B cell (primary cell): ENCODE measurements around the gene ZMYND15. TPM values are rescaled to one million over a fixed set of nuclear protein-coding genes. Genes with fewer than 3 reads are reported as not detected.

Source experiments
- ATAC-seq: fragments of 200-7000 bp; cut with Tn5 transposase; one replicate; pipeline ENCODE4 v1.10.0; 2021; ENCODE audit warnings: low read depth, mild to moderate bottlenecking, moderate number of reproducible peaks, moderate library complexity
- CTCF ChIA-PET: fragments of 350-600 bp; sonication (Branson Sonifier 250); formaldehyde crosslinking; loops from one replicate; lab custom pipeline; 2021; ENCODE audit warnings: antibody characterized with exemption, inconsistent platforms; lab: Charles Lee
- POLR2A ChIA-PET: fragments of 350-600 bp; sonication (Branson Sonifier 250); formaldehyde crosslinking; loops from one replicate; lab custom pipeline; 2021; ENCODE audit warnings: antibody characterized with exemption; lab: Charles Lee
- DNase-seq: peaks from one replicate; pipeline ENCODE4 v3.0.0; 2013
- H2AFZ ChIP-seq: 2 replicates; pipeline ENCODE4 v1.6.1; 2012; ENCODE audit warnings: mild to moderate bottlenecking, low read depth, low read length; ENCODE audit not compliant: insufficient read depth, poor library complexity, severe bottlenecking
- H3K27ac ChIP-seq, 2 donors: 1 replicate in 1 of 2; 2 replicates in 1 of 2; pipeline ENCODE4 v1.5.1; 2012 to 2013; ENCODE audit warnings: low read length in 2 of 2, mild to moderate bottlenecking in 2 of 2, moderate library complexity in 1 of 2
- H3K27me3 ChIP-seq, 4 experiments: fragments of 200-600 bp in 1 of 4; sonication (generic) in 1 of 4; replicated peaks in 1 of 4; 1 replicate in 2 of 4; 2 replicates in 2 of 4; pipeline versions ENCODE4 v1.6.1 to v1.7.0; 2013 to 2016; ENCODE audit warnings: low read length in 3 of 4, mild to moderate bottlenecking in 2 of 4, mixed read lengths in 1 of 4, moderate library complexity in 1 of 4; ENCODE audit not compliant: insufficient read depth in 4 of 4, control insufficient read depth in 3 of 4; ENCODE audit errors: control extremely low read depth in 1 of 4
- H3K36me3 ChIP-seq, 2 experiments: replicated peaks in 1 of 2; 1 replicate in 1 of 2; 2 replicates in 1 of 2; pipeline versions ENCODE4 v1.6.1 to v1.7.1; 2013; ENCODE audit warnings: low read length in 1 of 2; ENCODE audit not compliant: insufficient read depth in 2 of 2, control insufficient read depth in 1 of 2; ENCODE audit errors: control extremely low read depth in 1 of 2, extremely low read depth in 1 of 2
- H3K4me1 ChIP-seq, 2 donors: fragments of 200-600 bp in 1 of 2; sonication (generic) in 1 of 2; 1 replicate in 1 of 2; 2 replicates in 1 of 2; pipeline versions ENCODE4 v1.5.1 to v1.6.1; 2013 to 2017; ENCODE audit warnings: low read length in 2 of 2; ENCODE audit not compliant: control insufficient read depth in 2 of 2, insufficient read depth in 2 of 2
- H3K4me2 ChIP-seq: replicated peaks from 2 replicates; pipeline ENCODE3; 2012; ENCODE audit warnings: mild to moderate bottlenecking, low read depth, low read length; ENCODE audit not compliant: poor library complexity, severe bottlenecking
- H3K4me3 ChIP-seq, 5 experiments: fragments of 200-600 bp in 1 of 5; sonication (generic) in 1 of 5; 1 replicate in 3 of 5; 2 replicates in 2 of 5; pipeline versions ENCODE4 v1.5.1 to v1.7.0; 2011 to 2016; ENCODE audit warnings: low read length in 4 of 5, mild to moderate bottlenecking in 4 of 5, low read depth in 2 of 5, control low read depth in 1 of 5, moderate library complexity in 1 of 5; ENCODE audit not compliant: insufficient read depth in 1 of 5; ENCODE audit errors: control extremely low read depth in 1 of 5, extremely low read depth in 1 of 5
- H3K79me2 ChIP-seq: fragments of 200-600 bp; sonication (generic); one replicate; pipeline ENCODE4 v1.6.0; 2016; ENCODE audit warnings: low read length; ENCODE audit not compliant: control insufficient read depth, insufficient read depth
- H3K9ac ChIP-seq: fragments of 200-600 bp; sonication (generic); 2 replicates; pipeline ENCODE4 v1.6.1; 2017; ENCODE audit warnings: mild to moderate bottlenecking, low read length, moderate library complexity
- H3K9me3 ChIP-seq, 3 donors: one replicate each; pipeline versions ENCODE4 v1.6.1 to v1.7.1; 2013; ENCODE audit warnings: low read length in 2 of 3; ENCODE audit not compliant: control insufficient read depth in 2 of 3, insufficient read depth in 1 of 3; ENCODE audit errors: control extremely low read depth in 1 of 3
- H4K20me1 ChIP-seq: 2 replicates; pipeline ENCODE4 v1.6.0; 2012; ENCODE audit warnings: mild to moderate bottlenecking, low read length; ENCODE audit not compliant: insufficient read depth, control insufficient read depth, poor library complexity, severe bottlenecking
- H3K27ac Mint-ChIP-seq: one replicate; pipeline ENCODE4 v1.8.0; 2021; ENCODE audit warnings: mixed read lengths
- H3K27me3 Mint-ChIP-seq: one replicate; pipeline ENCODE4 v1.8.0; 2021; ENCODE audit warnings: mixed read lengths
- H3K4me1 Mint-ChIP-seq: one replicate; pipeline ENCODE4 v1.8.0; 2021; ENCODE audit warnings: mixed read lengths
- H3K4me3 Mint-ChIP-seq: one replicate; pipeline ENCODE4 v1.8.0; 2021; ENCODE audit warnings: mixed read lengths
- H3K9me3 Mint-ChIP-seq: one replicate; pipeline ENCODE4 v1.8.0; 2022; ENCODE audit warnings: mixed read lengths; ENCODE audit not compliant: insufficient read depth
- CTCF ChIP-seq: fragments of 200-600 bp; IDR thresholded peaks from one replicate; pipeline ENCODE4 v1.8.0; 2022; ENCODE audit warnings: antibody characterized with exemption, mild to moderate bottlenecking
- EZH2 ChIP-seq: IDR thresholded peaks from 2 replicates; pipeline ENCODE4 v1.6.1; 2012; ENCODE audit warnings: borderline replicate concordance, low read depth, mild to moderate bottlenecking, moderate library complexity, low read length; ENCODE audit not compliant: insufficient read depth, poor library complexity, severe bottlenecking
- WGBS: methylation state at CpG from one replicate; pipeline ENCODE4 v1.1.5; 2013; ENCODE audit warnings: missing lambda C conversion rate; ENCODE audit not compliant: insufficient coverage; 5-methylcytosine and 5-hydroxymethylcytosine counted together
- intact Hi-C: fragments of 100-400 bp; cut with micrococcal nuclease; formaldehyde crosslinking; loops from one replicate; pipeline ENCODE4 v1.10.0; 2022
- polyA plus RNA-seq: library from polyadenylated mRNA; depleted of rRNA; stranded (reverse); fragments of >200 nt; gene quantifications from 2 replicates; pipeline ENCODE4 v1.2.3, GENCODE V29; 2012
- total RNA-seq, 2 donors: library from RNA; stranded (reverse); fragments of 120-200 nt in 1 of 2; gene quantifications; 1 replicate in 1 of 2; 2 replicates in 1 of 2; pipeline versions ENCODE4 v1.2.3 to v1.2.4, GENCODE V29; 2013 to 2022

The ZMYND15 gene
- total and polyA plus RNA-seq, 2 donors (not counting 1 experiment from before 2014, with no cell fraction given): 0.72 to 2.5 TPM

DNA sequence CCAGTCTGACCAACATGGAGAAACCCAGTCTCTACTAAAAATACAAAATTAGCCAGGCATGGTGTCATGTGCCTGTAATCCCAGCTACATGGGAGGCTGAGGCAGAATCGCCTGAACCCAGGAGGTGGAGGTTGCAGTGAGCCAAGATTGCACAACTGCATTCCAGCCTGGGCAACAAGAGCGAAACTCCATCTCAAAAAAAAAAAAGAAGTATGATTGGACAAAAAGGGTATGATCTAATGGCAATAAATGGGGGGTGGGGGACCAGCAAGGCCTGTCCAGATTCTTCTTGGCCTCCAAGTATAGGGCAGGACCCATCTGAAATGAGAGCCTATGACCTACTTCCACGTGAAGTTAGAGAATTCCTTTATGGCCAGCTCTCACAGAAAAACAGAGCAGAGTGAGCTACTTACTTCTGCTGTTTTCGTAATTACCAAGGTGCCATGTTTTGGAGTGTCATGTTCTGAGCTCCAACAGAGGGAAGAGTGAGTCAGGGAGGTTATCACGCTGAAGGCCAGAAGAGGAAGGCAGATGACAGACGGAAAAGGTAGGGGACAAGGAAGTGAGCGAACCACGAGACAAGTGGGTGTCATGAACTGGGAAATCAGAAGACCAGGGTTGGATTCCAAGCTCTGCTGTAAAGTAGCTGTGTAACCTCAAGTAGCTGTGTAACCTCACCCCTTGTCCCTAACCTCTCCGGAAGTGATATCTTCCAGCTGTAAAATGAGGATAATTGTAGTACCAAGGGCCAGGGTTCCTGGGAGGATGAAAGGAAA lies 3.6 kb upstream of the ZMYND15 start:
- Histone ChIP-seq H2AFZ (no peak overlapping the region), H3K27ac (peak overlapping the region in 1 of 2 donors; percentile 29), H3K9ac (no peak overlapping the region), H4K20me1 (peaks cover 13% of the 10 kb centered on the region), H3K36me3 (no peaks in the 10 kb centered on the region), H3K4me1 (peaks cover 42 to 60% of the 10 kb centered on the region in 2 donors), H3K79me2 (peaks cover 14% of the 10 kb centered on the region), H3K9me3 (no peaks in the 10 kb centered on the region), H3K27me3 (peaks cover 0 to 4% (median 0%) of the 10 kb centered on the region in 4 experiments), H3K4me2 (no peak overlapping the region), H3K4me3 (no peak overlapping the region)
- intact Hi-C loops: no loop called here
- peaks cover 60% of the 10 kb centered on the region for H3K4me1 Mint-ChIP-seq
- H3K4me3 Mint-ChIP-seq: peak overlapping the region; percentile 19
- WGBS: 47% methylated on average over 4 of the region's 9 CpGs
- ATAC-seq (no peak), DNase-seq (no peak)
- ChIA-PET POLR2A (no interaction called here), CTCF (interaction anchor here (1.2 to 1.5 kb wide), 3 partner anchors 26 to 54 kb away, joined by 3 to 6 read pairs (median 5); partner anchors contain the start of gene ARRB2)
- TF ChIP-seq CTCF: no peak
- TF ChIP-seq EZH2: no peak
- H3K27me3 Mint-ChIP-seq: no peaks in the 10 kb centered on the region
- H3K9me3 Mint-ChIP-seq: no peaks in the 10 kb centered on the region
- H3K27ac Mint-ChIP-seq: peak overlapping the region; percentile 87
